NCI-H1930 (cell line): ENCODE data around the gene OR1F1.
"Not testable (repeated sequence)": the region's sequence is repeated elsewhere in the genome, so short reads cannot be mapped to it uniquely, and the experiment has no call there.

Experiments
- DNase-seq, 2 experiments: peaks; one replicate each; lab custom pipeline; 2025; lab: John Stamatoyannopoulos, UW

The OR1F1 gene

DNA sequence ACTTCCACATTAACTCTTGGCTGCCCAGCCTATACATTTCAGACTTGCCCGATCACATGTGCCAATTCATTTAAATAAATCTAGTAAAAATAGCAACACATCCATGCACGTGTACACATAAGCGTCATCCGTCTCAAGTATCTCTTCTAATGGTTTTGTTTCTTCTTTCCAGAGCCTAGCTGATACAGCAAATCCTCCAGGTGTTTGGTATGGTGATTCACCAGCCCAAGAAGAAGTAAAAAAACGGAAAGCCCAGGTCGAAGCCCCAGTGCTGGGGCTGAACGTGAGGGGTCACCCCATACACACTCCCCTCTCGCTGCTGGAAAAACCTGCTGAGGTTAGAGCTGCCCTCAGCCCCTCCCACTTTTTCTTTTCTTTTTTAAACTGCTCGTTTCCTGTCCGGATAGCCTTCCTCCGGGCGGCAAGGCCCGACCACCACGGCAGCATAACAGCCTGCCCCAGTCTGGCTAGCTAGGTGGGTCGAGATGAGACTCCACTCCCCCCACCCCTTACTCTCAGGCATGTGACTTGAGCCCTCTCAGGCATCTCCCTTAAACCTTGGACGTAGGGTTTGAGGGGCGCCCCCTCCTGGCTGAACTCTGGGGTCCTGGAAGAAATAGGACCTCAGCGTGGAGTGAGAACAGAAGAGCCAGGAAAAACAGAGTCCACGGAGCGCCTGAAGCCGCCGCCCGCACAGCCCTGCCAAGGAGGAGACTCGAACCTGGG is 13.9 kb upstream of the OR1F1 start:
- peak; percentile 72 to 75 for DNase-seq

GRCh38 chr16:3174618-3175148 is 13.3 kb upstream of the OR1F1 start:
- DNase-seq: no peak

GRCh38 chr16:3175157-3176093 is 12.6 kb upstream of the OR1F1 start:
- peak; percentile 33 to 57 for DNase-seq

DNA sequence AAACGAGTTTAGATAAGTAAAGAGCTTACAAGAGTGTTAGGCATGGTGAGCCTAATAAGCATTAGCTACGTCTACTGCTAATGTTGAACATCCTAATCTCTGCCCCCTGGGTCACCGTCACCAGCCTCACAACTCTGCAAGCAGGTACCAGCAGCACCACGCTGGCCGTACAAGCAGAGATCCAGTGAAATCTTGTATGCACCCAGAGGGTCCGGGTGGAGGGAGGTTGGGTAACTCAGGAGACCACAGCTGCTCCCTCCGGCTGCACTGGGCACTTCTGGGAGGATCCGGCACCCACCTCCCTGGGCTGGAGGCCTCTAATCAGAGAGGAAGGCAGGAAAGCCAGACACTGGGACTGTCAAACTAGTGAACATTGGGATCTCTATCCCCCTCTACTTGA is 8.4 kb upstream of the OR1F1 start:
- DNase-seq: no peak

DNA sequence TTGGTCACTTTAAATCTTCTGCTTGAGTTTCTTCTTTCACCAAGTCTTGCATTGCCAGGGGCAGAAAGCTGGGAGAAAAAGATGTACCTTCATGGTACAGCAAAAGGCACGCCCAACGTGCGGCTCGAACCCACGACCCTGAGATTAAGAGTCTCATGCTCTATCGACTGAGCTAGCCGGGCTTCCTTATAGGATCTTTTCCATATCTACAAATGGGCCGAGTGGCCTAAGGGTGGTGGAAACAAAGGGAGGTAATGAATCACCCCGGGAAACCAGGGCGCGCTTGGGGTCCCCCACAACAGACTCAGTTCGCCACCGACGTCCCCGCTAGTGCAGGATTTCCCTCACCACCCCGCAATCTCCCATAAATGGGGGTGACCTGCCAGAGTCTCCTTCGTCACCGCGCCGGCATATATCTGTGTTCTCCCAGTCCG is 7.5 kb upstream of the OR1F1 start:
- no peak for DNase-seq

DNA sequence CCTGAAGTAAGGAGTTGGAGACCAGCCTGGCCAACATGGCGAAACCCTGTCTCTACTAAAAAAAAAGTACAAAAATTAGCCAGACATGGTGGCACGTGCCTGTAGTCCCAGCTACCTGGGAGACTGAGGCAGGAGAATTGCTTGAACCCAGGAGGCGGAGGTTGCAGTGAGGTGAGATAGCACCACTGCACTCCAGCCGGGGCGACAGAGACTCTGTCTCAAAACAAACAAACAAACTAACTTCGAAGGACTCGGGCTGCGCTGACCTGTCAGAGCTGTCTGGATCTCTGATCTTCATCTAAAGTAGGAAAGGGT is 5.8 kb upstream of the OR1F1 start:
- not testable (repeated sequence) for DNase-seq

GRCh38 chr16:3182608-3183444 is 5.2 kb upstream of the OR1F1 start:
- peak in 1 of 2 experiments; percentile 49 for DNase-seq

- DNase-seq: no peak
Measured at GRCh38 chr16:3183445-3184139, 4.4 kb upstream of the OR1F1 start.

GRCh38 chr16:3186946-3187690 is 886 bp upstream of the OR1F1 start:
- no peak for DNase-seq

GRCh38 chr16:3188675-3188924 is 596 bp downstream of the OR1F1 start:
- no peak for DNase-seq

GRCh38 chr16:3188925-3189825 is 1.2 kb downstream of the OR1F1 start:
- peak in 1 of 2 experiments; percentile 53 for DNase-seq

DNA sequence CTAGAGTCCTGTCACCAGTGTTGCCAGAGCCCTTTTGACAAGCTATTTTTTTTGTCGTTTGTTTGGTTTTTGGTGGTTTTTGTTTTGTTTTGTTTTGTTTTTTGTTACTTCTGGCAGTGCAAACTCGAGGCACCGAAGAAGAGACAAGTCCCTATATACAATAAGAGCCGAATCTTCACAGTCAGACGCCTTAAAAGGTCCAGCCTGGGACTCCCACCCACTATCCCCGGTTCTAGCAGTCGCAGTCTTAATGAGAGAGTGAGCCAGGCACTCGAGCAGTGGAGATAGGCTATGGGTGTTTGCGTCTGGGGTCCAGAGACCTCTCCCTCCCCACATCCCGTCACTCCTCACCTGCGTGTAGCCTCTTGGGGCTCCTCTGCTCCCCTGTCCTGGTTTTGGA is 1.9 kb downstream of the OR1F1 start:
- DNase-seq: no peak

GRCh38 chr16:3190949-3191353 is 2.9 kb downstream of the OR1F1 start:
- DNase-seq: no peak

DNA sequence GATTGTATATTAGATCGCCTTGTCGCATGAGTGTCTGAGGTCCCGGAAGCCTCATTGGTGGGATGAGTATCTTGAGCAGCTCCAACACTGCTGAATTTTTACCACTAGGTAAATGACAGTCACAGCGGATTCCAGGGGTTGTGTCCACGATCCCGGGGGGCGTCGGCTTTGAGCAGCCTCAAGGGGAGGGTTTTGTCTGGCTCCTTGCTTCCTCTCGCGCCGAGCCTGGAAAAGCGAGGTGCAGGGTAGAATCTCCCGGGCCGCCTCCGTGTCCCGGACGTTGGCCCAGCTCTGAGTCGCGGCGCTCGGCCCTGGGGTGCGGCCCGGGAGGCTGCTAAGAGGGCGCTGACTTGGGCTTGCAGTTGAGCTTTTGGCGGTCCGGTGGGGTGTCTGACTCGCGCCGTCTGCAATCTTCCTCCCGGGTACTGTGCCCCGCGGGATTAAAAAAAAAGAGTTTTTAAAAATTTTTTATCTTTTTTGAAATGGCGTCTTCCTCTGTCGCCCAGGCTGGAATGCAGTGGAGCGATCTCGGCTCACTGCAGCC is 4.5 kb downstream of the OR1F1 start:
- DNase-seq: no peak

DNA sequence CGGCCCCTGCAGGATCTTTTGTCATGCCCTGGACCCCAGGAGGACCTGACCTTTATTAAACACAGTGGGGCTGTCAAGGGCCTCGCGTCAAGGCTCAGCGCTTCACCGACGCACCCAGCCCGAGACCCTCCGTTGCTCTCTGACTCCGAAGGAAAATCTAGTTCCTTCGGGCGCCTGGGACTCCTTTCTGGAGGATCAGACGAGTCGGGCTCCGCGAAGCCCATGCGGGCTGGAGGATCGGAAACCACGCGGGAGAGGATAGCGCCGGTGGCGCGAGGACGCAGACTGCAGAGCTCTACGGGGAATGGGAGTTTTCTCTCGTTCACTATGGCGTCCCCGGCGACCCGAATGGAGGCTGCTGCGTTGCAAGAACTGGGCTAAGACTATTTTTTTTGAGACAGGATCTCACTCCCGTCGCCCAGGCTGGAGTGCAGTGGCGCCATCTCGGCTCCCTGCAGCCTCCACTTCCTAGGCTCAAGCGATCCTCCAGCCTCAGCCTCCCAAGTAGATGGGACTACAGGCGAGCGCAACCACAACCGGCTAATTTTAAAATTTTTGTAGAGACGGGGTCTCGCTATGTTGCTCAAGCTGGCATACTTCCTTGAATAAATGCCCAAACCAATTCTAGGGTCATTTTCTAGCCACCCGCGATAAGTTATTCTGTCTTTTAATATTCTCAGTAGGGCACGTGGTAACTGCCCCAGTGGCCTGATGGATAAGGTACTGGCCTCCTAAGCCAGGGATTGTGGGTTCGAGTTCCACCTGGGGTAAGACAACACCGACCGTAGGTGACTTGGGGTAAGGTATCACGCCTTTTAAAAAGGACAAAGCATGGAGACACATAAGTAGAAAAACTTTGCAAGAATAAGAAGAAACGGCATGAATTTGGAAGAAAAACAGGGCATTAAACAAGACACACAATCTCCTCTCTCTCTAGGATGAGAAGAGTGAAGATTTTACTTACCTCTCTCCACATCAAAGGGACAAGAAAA is 5.5 kb downstream of the OR1F1 start:
- no peak for DNase-seq

- DNase-seq: no peak
Measured at GRCh38 chr16:3194792-3195191, 6.8 kb downstream of the OR1F1 start.

DNA sequence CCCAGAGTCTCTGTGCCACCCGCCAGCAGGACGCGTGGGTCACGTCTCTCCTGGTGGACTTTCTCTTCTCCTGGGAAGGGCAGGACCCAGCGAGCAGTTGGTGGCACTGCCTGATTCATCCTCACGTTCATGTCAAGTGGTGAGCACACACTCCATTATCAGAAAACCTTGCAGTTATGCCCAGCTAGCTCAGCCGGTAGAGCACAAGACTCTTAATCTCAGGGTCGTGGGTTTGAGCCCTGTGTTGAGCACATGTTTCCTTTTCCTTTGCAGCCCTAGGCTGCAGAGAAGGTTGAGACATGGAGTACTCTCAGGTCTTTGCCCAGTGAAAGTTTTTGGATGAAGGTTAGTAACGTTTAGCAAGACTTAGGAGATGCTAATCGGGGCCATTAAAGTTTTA is 8.0 kb downstream of the OR1F1 start:
- no peak for DNase-seq

DNA sequence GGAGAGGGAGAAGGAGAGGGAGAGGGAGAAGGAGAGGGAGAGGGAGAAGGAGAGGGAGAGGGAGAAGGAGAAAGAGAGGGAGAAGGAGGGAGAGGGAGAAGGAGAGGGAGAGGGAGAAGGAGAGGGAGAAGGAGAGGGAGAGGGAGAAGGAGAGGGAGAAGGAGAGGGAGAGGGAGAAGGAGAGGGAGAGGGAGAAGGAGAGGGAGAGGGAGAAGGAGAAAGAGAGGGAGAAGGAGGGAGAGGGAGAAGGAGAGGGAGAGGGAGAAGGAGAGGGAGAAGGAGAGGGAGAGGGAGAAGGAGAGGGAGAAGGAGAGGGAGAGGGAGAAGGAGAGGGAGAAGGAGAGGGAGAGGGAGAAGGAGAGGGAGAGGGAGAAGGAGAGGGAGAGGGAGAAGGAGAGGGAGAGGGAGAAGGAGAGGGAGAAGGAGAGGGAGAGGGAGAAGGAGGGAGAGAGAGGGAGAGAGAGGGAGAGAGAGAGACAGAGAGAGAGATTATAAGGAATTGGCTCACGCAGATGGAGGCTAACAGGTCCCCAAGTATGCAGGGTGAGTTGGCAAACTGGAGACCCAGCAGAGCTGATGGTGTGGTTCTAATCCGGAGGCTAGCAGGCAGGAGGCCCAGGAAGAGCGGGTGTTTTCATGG is 9.8 kb downstream of the OR1F1 start:
- DNase-seq: not testable (repeated sequence)
